ENCODE measurements around the gene RPAP2.
"Not testable (repeated sequence)": the region's sequence is repeated elsewhere in the genome, so short reads cannot be mapped to it uniquely, and the experiment has no call there.

The RPAP2 gene

DNA sequence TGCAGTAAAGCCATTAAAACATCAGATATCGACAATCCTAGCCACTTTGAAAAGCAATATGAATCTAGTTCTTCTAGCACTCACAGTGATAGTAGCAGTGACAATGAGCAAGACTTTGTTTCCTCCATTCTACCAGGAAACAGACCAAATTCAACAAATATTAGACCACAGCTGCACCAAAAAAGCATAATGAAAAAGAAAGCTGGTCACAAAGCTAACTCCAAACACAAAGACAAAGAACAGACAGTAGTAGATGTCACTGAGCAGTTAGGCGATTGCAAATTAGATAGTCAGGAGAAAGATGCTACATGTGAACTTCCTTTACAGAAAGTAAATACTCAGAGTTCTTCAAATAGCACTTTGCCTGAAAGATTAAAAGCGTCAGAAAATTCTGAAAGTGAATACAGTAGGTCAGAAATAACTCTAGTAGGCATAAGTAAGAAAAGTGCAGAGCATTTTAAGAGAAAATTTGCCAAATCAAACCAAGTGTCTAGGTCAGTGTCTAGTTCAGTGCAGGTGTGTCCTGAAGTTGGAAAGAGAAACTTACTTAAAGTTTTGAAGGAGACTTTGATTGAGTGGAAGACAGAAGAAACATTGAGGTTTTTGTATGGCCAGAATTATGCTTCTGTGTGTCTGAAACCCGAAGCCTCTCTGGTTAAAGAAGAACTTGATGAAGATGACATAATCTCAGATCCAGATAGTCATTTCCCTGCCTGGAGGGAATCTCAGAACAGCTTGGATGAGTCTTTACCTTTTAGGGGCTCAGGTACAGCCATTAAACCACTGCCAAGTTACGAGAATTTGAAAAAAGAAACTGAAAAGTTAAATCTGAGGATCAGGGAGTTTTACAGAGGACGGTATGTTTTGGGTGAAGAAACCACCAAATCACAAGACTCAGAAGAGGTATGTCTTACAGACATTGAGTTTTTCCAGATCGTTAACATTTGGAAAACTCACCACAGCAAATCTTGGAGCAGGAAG lies 24.9 kb downstream of the RPAP2 start:
- no peak for DNase-seq (ENCODE audit: low read depth)

DNA sequence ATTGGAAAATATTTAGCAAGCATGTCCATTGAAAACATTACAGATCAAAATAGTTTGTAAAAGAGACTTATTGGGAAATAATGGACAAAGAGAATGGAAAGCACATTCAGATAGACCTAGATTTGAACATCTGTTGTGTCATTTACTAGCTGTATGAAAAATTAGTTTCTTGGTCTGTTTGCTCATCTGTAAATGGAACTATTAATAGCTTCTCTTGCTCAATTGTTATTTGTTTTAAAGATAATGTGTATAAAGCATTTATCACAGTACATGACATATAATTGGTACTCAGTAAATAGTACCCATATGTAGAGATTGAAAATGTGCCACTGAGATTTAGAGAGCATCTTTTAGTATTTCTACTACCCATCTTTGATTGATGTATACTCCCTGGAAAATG lies 25.9 kb downstream of the RPAP2 start:
- no peak for DNase-seq (ENCODE audit: low read depth)

DNA sequence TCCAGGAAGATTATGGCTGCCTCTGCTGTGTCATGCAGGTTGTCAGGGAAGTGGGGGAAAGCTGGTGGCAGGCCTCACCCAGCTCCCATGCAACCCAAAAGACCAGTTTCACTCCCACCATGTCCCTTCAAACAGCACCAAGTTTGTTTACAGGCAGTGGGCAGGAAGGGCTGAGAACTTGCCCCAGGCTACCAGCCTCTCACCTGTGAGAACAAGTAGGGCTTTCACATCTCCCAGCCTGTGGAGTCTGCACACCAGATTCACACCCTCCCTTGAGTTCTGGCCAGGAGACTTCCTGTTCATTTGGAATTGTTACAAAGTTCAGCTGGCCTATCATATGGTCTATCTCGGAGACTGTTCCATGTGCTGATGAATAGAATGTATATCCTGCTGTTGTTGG lies 27.8 kb downstream of the RPAP2 start:
- DNase-seq (ENCODE audit: low read depth): no peak

DNA sequence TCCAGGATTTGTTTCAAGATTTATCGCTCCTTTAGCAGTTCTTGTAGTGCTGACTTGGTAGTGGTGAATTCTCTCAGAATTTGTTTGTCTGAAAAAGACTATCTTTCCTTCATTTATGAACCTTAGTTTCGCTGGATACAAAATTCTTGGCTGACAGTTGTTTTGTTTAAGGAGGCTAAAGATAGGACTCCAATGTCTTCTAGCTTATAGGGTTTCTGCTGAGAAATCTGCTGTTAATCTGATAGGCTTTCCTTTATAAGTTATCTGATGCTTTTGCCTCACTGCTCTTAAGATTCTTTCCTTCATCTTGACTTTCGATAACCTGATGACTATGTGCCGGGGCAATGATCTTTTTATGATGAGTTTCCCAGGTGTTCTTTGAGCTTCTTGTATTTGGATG lies 28.9 kb downstream of the RPAP2 start:
- no peak for DNase-seq (ENCODE audit: low read depth)

DNA sequence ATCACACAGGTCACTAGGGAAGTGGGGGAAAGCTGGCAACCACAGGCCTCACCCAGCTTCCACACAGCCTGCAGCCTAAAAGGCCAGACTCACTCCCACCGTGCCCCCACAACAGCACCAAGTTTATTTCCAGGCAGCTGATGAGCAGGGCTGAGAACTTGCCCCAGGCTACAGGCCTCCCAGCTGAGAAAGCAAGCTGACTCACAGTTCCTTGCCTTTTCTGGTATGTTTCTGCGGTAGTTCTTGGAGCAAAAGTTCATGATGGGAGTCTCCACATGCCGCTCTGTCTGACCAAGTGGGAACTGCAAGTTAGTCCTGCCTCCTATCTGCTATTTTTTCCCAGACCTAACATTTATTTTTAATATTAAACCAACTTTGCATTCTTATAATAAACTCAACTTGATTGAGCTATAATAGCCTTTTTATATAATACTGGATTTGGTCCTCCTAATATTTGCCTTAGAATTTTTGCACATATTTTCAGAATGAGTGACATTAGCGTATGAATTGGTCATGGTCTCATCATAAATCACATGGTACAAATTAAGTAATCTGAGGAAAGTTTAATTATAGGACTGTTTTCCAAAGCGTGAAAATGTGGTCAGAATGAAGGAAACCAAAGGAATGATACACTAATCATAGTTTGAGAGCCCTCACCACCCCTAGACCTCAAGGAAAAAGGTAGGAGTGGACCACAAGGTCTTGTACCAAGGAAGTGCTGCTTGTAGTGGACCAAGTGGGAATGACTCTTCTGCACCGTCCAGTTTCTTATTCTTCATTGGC lies 30.7 kb downstream of the RPAP2 start:
- no peak for DNase-seq (ENCODE audit: low read depth)

DNA sequence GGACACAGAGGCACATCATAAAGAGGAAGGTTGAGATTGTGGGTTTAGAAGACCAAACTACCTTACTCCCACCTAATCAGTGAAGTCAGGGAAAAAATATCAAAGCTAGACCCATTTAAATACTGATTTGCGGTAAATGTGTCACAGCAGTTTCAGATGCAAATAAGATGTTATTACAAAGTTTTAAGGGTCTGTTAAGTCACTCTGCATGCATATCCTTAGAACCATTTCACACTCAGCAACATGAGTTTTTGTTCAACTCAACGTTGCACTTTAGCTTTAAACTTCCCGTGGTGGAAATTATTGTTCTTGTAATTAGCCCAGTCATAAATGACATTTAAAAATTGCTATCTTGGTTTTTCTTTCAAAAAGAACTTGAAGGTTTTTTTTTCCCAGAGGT lies 34.8 kb downstream of the RPAP2 start:
- no peak for DNase-seq (ENCODE audit: low read depth)

DNA sequence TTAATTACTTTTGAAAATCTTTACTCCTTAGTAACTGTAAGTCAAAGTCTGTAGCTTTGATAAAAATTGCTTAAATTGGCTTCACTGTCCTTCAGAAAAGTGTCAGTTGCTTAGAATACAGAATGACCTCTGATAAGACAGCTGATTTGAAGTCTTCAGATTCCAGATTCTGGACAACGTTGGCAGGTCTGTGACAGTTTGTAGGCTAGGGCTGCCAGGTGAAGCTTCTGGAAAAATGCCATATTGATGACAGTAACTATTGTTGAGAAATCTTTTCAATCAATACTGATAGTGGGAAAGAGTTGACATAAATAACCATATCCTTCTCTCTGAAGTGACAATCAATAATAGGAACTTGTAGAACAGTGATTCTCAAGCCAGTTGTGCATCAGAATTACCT lies 41.3 kb downstream of the RPAP2 start:
- DNase-seq (ENCODE audit: low read depth): no peak

DNA sequence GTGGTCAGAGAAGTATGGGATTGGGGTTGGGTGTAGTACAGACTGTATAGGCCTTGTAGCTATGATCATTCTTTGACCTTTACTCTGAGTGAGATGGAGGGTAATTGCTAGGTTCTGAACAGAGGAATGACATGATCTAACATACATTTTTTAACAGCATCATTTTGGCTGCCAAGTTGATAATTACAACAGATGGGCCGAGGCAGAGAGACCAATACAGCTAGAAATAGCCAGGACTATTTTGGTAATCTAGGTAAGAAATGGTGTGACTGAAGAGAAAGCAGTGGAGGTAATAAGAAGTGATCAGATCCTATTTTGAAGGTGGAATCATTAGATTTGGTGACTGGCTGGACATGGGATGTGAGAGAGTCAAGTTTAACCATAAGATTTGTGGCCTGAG lies 43.5 kb downstream of the RPAP2 start:
- no peak for DNase-seq (ENCODE audit: low read depth)

DNA sequence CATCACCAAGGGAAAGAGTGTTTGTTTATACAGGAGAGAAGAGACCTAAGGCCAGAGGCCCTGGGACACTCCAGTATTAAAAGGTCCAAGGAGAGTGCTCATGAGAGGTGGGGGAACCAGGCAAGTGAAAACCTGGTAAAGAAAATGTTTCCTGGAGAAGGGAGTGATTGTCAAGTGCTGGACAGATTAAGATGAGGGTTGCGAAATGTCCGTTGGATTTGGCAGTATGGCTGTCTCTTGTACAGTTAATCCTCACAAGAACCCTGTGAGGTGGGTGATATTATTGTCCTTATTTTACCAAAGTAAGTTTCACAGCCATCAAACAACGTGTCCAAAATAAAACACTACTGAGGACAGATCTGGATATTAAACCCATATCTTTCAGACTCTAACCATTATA lies 44.2 kb downstream of the RPAP2 start:
- no peak for DNase-seq (ENCODE audit: low read depth)

DNA sequence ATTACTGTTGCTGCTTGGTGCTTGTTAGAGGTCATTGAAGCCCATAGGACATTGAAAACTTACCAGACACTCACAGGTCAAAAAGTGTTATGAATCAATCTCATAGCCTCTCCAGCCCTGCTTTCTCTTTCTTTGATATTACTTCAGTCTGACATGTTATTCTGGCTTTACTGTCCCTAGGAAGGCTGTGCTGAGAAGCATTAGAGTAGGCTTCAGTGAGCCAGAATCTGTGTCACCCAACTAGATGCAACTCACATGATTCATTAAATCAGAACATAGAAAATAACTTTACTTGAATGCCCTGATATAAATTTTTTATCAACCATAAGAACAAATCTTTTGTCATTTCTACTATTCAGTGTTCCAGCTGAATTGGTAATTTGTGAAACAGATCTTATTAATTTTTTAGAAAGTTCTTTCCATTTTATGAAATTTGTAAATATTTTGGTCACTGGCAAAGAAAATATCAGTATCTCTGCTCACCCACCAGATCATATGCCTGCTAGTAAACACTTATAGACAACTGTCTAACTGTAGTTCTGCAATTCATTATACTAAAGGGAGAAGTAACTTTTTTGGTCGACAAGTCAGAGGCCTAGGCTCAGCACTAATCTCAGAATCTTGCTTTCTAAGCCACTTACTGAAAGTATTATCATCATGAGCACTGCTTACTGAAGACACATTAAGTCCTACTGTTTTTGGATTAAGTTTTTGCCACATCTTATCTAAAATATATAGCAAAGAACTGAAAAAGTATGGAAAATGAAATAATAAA lies 48.2 kb downstream of the RPAP2 start:
- DNase-seq (ENCODE audit: low read depth): no peak

DNA sequence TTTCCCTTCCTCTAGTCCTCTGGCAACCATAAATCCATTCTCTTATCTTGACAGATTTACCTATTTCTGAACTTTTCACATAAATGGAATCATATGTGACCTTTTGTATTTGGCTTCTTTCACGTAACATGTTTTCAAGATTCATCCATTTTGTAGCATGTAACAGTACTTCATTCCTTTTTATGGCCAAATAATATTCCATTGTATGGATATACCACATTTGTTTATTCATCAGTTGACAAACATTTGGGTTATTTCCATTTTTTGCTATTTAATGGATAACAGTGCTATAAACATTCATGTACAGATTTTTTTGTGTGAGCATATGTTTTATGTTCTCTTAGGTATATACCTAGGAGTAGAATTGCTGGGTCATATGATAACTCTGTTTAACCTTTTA lies 54.0 kb downstream of the RPAP2 start:
- DNase-seq (ENCODE audit: low read depth): no peak

DNA sequence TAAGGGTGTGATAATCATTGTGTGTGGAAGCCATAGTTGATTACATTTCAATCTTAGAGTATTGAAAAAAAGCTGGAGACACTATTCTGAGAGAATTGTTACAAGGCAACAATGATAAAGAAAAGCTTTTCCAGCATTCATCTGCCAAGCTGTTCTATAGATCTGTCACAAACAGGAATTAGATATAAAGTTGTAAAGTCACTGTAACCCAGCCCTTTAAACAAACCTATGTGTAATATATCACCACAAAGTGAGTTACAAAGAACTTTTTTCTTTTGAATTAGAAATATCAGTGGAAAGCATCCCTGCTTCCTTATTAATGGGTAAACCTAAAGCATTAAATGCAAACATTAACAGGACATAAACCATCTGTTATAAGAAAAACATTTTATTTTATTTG lies 55.4 kb downstream of the RPAP2 start:
- DNase-seq (ENCODE audit: low read depth): no peak

DNA sequence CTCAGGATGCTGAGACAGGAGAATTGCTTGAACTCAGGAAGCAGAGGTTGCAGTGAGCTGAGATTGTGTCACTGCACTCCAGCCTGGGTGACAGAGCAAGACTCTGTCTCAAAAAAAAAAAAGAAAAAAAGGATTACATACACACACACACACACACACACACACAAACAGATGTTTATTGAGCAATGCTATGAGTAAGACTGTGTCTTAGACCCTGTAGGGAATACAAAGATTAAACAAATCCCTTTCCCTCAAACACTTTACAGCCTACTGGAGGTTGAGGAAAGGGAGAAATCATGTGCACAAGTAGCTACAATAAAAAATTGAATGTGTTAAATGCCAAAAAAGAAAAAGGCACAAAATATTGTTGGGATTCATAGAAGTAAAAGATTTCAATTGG lies 58.1 kb downstream of the RPAP2 start:
- no peak for DNase-seq (ENCODE audit: low read depth)

DNA sequence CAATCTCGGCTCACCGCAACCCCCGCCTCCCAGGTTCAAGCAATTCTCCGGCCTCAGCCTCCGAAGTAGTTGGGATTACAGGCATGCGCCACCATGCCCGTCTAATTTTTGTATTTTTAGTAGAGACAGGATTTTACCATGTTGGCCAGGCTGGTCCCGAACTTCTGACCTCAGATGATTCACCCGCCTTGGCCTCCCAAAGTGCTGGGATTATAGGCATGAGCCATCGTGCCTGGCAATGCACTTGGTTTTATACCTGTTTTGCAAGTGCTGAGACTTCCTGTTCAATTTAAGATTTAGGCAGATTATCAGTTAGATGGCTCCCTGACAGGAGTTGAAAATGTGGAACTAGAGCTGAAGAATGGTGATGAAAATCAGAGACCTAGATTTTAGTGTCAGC lies 60.5 kb downstream of the RPAP2 start:
- DNase-seq (ENCODE audit: low read depth): not testable (repeated sequence)

DNA sequence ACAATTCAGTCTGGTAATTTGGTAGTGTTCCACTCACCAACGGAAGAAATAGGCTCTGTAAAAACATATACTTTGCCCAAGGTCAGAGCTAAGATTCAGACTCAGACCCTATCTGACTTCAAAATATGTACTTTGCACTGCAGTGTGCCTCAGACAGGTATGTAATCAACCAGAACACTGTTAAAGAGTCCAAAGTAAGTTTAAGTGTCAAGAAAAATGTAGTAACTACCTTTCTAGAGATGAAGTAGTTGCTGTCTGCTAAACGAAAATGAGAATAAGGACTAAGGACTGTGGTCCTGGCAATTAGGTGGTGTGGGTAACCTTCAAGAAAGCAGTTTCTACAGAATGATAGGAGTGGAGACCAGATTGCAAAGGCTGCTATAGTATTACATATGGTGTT lies 61.1 kb downstream of the RPAP2 start:
- DNase-seq (ENCODE audit: low read depth): no peak

DNA sequence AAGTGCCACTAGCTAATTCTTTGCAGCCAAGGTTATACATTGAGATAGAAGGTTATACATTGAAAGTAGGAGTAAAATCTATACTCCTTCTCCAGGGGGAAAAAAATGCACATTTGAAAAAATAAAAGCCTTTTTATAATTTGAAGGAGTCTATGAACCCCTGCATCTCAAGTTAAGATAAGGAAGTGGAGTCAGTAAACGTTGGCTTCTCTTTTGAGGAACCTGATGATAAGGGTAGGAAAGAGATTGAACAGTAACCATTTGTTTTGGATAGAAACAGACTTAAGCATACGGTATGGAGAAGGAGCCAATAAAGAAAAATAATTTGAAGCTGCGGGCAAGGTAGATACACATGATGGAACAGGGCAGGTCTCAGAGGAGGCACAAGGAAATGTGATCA lies 64.1 kb downstream of the RPAP2 start:
- DNase-seq (ENCODE audit: low read depth): no peak

DNA sequence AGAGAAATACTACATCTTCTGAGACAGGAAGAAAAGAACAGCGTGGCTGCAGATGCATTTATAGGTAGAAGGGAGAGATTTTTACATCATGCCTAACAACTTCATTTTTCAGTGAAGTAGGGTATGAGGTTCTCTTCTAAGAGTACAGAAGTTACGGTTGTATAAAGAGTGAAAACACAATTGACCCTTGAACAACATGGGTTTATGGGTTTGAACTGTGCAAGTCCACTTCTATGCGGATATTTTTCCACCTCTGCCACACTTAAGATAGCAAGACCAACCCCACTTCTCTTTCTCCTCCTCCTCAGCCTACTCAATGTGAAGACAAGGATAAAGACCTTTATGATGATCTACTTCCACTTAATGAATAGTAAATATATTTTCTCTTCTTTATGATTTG lies 64.5 kb downstream of the RPAP2 start:
- no peak for DNase-seq (ENCODE audit: low read depth)

DNA sequence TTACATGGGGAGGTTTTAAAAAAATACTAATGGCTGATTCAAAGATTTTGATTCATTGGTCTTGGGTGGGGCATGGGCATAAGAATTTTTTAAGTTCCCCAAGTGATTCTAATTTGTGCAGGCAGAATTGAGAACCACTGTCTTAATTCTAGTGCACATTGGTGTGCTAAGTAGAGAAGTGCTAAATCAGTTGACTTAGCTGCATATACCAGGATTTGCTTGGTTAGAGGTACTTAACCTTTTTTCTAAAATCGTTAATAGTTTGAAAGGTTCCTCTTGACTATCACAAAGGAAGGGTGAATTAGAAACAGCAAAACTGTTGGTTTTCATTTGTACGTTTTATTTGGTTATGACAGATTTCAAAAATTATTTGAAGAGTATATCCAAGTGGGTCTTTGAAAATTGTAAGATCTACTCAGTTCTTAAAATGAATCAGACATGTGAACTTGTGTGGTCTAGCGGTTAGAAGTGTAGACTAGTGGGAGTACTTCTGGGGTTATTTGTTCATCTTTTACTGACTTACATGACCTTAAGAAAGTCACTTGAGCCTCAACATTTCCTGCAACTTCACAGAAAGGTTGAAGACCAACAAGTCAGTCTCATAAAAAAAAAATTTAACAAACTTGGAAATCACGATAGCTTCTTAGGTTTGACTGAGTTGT lies 66.7 kb downstream of the RPAP2 start:
- DNase-seq (ENCODE audit: low read depth): no peak

DNA sequence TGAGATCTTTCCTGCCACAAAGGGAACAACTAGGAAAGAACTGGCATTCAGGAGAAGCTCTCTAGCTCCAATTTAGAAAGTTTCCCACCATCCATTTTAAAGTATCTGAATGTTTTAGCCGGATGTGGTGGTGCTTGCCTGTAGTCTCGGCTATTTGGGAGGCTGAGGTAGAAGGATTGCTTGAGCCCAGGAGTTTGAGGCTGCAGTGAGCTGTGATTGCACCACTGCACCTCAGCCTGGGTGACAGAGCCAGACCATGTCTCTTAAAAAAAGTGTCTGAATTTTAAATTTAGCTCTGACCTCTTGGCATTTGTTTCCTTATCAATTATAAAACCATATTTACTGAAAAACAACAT lies 67.2 kb downstream of the RPAP2 start:
- no peak for DNase-seq (ENCODE audit: low read depth)

DNA sequence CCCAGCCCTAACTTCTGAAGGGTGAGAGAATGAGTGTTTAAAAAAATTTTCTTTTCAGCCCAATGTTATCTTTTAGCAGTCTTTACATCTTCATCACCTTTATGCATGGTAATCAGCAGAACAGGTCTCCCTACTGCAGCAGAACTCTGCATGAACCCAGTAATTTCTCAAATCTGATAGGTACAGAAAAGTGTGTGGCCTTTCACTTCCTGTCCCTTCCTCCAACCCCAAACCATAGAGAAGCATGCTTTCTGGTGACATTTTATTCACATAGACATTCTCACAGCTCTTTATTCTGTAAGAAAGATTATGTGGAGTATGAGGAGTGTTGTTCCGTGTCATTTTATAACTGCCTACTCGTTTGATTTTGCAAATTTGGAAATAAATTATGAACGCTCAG lies 68.6 kb downstream of the RPAP2 start:
- no peak for DNase-seq (ENCODE audit: low read depth)

DNA sequence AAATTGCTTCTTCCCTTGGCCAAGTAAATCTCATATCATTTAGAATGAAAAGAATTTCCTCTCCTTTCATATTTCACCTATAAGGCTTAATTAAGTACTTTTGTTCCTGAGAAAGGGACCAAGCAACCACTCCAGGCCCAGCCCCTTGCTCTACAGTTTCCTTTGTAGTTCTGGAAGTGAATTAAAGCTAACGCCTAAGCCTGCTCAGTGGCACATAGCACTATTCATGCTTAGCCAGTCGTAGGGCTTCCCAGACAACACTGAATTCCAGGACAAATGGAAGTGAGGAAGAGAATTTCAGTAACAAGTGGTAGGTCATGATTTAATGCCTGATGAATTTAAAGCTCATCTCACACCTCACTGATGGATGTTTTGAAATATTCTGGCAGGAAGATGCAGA lies 73.3 kb downstream of the RPAP2 start:
- DNase-seq (ENCODE audit: low read depth): no peak

DNA sequence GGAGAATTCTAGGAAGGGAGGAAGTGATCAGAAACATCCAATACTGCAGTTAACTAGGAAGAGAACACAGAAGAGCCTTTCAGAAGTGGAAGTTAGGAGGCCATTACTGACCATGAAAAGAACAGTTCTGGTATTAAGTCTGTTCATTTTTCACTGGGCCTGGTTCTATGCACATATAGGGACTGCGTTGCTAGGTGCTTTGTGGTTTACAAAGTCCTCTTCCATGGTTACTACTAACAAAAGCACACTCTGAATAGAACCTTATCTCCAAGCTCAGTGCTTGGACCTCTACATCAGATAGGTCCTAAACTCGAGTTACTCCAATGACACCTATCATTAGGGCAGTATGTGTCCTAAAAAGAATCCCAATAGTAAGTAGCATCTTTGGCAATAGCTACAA lies 75.4 kb downstream of the RPAP2 start:
- no peak for DNase-seq (ENCODE audit: low read depth)
